GM10266 (cell line): ENCODE measurements around the gene ISLR.

Experiments
- DNase-seq: peaks from one replicate; pipeline ENCODE4 v3.0.0; 2012; ENCODE audit errors: extremely low spot score
- TF ChIP-seq, protein P1 (sequence below): IDR thresholded peaks from 2 replicates; pipeline ENCODE4 v1.5.1; 2012; ENCODE audit warnings: mild to moderate bottlenecking, low read depth; ENCODE audit not compliant: control insufficient read depth, insufficient read depth; ENCODE audit errors: missing control alignments

Gene ISLR

DNA sequence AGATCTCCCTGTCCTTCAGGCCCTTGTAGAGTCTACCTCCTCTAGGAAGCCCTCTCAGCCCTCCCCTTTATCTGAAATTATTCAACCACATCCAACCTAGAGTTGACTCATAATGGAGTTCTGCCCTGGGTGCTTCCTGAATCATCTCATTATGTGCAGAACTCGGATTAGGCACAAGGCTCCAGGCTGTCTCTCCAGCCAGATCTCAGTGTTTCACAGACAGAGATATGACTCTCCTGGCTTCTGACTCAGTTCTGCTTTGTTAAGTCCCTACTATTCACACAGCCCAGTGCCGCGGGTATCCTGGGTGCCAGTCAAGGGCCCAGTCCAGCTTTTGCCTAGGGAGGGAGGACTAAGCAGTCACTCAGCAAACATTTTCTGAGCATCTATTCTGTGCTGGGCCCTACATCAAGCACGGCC lies 19.8 kb downstream of the ISLR start:
- TF ChIP-seq, protein P1, sequence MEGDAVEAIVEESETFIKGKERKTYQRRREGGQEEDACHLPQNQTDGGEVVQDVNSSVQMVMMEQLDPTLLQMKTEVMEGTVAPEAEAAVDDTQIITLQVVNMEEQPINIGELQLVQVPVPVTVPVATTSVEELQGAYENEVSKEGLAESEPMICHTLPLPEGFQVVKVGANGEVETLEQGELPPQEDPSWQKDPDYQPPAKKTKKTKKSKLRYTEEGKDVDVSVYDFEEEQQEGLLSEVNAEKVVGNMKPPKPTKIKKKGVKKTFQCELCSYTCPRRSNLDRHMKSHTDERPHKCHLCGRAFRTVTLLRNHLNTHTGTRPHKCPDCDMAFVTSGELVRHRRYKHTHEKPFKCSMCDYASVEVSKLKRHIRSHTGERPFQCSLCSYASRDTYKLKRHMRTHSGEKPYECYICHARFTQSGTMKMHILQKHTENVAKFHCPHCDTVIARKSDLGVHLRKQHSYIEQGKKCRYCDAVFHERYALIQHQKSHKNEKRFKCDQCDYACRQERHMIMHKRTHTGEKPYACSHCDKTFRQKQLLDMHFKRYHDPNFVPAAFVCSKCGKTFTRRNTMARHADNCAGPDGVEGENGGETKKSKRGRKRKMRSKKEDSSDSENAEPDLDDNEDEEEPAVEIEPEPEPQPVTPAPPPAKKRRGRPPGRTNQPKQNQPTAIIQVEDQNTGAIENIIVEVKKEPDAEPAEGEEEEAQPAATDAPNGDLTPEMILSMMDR: no peak
- no peak for DNase-seq

DNA sequence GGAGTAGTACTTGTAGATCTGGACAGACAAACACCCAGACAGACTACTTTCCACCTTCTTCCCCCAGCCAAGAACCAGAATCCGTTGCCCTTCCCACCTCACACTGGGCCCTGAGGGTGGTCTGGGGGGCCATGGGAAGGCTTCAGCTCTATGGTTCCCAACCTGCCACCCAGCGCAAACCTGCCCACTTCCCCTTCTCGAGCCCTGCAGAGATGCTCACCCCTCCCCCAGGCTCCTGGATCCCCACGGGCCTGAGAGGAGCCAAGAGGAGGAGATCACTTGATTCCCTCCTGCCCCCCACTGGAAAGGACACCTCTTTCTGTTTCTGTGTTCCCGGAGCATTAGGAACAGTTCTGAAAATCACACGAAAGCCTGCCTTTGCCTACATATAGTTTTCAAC lies 20.4 kb downstream of the ISLR start:
- TF ChIP-seq, protein P1: no peak
- no peak for DNase-seq

DNA sequence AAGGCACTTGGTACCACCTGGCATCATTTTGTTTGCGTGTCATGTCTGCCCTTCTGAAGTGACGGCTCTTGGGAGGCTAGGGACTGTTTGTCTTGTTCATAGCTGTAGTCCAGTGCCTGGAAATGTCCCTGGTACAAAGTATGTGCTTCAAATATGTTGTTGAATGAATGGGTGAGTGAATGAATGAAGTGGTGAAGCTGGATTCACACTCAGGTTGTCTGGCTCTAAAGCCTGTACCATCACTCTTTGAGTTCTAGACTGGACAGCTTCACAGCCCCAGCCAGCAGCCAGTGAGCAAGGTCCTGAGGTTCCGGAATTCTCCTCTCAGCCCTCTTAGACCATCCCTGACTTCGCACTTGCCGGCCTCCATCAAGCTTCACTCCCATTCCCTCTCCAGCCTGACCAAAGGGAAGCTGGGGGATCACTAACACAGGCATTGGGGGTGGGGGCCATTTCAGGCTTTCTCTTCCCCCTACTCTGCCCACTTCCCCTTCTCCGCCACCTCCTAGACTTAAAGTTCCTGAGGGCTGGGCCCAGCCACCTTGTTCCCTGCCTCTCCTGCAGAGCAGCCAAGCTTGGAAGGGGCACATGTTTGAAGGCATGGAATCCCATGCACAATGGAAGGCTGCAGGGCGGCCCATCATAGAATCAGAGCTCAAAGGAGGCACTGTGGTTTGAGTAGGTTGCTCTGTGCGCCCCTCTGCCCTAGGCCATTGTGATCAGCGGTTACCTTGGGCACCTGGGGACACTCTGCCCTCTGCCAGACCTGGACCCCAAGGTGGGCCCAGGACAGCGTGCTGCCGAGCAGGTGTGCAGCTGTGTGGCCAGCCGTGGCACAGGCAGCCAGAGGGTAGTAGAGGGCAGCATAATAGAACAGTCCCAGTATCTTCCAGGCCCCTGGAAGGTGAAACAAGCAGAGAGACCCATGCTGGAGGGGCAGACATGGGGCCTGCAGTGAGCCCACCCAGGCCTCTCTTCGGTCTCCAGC lies 21.4 kb downstream of the ISLR start:
- TF ChIP-seq, protein P1: no peak
- no peak for DNase-seq

DNA sequence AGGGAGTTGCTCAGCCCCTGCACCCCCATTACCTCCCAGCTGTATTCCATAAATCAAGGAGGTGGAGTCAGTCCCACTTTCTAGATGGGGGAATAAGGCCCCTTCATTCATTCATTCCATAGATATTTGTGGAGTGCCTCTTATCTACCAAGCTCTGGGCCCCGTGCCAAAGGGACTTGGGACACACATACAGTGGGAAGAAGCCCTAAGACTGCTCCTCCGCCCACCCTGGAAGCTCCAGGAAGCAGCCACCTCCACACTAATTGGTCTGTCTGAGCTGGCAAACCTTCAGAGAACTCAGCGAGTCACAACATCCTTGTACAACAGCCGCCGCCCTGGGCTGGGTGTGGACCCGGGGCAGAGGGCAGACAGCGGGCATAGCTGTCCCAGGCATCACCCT lies 22.7 kb downstream of the ISLR start:
- DNase-seq: no peak
- TF ChIP-seq, protein P1: no peak

DNA sequence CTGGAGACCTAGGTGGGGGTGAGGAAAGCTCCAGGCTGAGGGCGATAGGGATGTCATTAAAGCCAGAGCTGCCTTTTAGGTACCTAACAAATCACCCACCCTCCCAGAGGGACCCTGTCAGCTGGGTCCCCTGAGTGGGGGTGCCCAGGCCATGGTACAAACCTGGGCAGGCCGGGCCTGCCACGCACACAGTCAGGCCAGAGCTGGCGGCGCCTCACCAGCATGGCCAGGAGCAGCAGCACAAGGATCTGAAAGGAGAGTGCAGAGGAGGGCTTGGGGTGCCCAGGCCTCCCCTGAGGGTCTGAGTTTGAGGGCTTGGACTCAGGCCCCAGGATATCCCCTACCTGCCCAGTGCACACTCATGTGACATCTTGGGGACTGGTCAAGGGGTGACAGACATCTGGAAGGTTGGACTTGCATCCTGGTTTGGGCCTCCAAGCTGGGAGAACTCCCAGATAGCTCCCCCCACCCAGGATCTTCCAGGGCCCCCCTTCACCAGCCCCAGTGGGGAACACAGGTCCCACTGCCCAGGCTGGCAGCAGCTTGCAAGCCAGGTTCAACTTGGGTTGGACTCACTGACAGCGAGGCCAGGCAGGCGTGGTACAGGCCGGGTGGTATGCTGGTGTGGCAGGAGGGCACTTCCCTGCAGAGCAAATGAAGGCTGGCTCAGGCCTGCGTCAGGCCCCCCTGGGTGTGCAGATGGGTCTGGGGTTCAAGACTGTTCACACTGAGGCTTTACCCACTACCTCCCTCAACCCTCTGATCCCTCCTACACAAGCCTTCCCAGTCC lies 23.9 kb downstream of the ISLR start:
- TF ChIP-seq, protein P1: no peak
- no peak for DNase-seq

DNA sequence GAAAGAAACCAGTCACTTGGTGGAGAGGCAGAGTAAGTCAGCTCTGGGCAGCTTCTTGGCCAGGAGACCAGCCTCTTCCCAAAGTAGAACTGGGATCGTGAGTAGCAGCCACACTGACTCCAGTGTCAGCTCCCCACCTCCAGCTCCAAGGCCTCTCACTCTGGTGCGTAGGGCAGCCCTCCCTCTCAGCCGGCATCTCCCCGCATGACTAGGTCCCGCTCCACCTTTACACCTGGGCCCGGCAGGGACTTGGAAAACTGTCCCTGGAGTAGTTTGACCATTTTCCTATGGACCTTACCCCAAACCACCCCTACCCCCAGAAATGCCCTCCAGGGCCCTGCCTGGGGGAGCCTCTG lies 25.8 kb downstream of the ISLR start:
- TF ChIP-seq, protein P1: no peak
- no peak for DNase-seq
